ENCODE measurements around the gene VWA2. TPM values are rescaled to one million over a fixed set of nuclear protein-coding genes. Genes with fewer than 3 reads are reported as not detected.

Gene VWA2
- polyA plus RNA-seq, 2 of the 4 experiments (the other 2 are of a cell fraction): not detected

DNA sequence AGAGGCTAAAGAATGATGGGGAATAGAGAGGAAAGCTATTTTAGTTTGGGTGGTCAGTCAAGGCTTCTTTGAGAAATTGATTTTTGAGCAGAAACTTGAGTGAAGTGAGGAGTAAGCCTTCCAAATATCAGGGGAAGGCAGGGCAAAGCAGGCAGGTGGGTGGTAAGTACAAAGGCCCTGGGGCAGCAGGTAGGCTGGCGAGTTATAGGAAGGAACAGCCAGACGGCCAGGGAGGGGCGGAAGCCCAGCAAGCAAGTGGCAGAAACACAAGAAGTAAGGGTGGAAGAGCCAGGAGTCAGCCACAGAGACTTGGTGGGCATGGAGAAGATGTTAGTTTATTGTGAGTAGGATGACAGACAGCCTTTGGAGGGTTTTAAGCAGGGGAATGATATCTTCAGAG lies 34.9 kb downstream of the VWA2 start:
- H3K4me2 ChIP-seq: no peak overlapping the region
- TF ChIP-seq KDM1A (IDR thresholded peaks at IDR 0.05; ENCODE audit: low read depth) (no peak), KDM5A (IDR thresholded peaks at IDR 0.05) (no peak), ESRRA (IDR thresholded peaks at IDR 0.05; ENCODE audit: borderline replicate concordance, low read length) (no peak), HOXB5 (CRISPR knock-in tag; IDR thresholded peaks at IDR 0.05) (no peak), CBX8 (IDR thresholded peaks at IDR 0.05) (no peak)
- POLR2A ChIA-PET: no interaction called here
- no peak overlapping the region for H3K27ac ChIP-seq
- CTCF ChIA-PET: interaction anchor here (1.9 kb wide), 1 partner anchor 13 kb away, joined by 4 read pairs; no protein-coding TSS in a partner anchor
- DNase-seq (ENCODE audit: low read depth in 1 of 2, low spot score in 1 of 2) (no peak), FAIRE-seq (no peak), ATAC-seq (no peak)
- H3K4me3 ChIP-seq: no peak overlapping the region
- no peaks in the 10 kb centered on the region for H3K9me3 ChIP-seq
- H3K4me1 ChIP-seq: peaks cover 16% of the 10 kb centered on the region
- WGBS (ENCODE audit: missing lambda C conversion rate): 69% methylated on average over 3 of the region's 3 CpGs

DNA sequence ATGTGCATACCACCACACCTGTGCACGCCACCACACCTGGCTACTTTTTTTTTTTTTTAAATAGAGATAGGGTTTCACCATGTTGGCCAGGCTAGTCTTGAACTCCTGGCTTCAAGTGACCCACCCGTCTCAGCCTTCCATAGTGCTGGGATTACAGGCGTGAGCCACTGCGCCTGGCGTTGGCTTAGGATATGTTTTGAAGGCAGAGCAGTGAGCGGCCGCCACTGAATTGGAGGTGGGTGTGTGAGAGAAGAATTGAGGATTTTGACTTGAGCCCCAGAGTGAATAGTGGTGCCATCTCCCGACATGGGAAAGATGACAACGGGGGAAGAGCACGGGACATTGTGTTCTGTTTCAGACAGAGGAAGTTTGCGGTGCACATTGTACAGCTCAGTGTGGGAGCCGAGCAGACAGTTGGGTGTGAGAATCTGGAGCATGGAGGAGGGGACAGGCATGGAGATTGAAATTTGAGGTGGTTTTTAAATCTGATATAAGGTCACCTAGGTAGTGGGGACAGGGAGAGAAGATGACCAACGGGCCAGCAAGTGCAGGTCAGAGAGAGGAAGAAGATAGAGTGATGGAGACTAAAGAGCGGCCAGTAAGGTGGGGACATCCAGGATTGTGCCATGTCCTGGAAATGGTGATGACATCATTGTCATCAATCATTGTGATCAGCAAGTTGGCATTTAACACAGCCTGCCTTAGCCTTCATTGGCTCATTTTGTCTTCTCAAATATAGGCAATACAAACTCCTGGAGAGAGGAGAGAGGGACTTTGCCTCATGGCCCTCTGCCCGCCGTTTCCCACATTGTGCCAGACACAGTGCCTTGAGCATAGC lies 35.8 kb downstream of the VWA2 start:
- FAIRE-seq: no peak
- 75% methylated on average over 16 of the region's 16 CpGs for WGBS (ENCODE audit: missing lambda C conversion rate)

DNA sequence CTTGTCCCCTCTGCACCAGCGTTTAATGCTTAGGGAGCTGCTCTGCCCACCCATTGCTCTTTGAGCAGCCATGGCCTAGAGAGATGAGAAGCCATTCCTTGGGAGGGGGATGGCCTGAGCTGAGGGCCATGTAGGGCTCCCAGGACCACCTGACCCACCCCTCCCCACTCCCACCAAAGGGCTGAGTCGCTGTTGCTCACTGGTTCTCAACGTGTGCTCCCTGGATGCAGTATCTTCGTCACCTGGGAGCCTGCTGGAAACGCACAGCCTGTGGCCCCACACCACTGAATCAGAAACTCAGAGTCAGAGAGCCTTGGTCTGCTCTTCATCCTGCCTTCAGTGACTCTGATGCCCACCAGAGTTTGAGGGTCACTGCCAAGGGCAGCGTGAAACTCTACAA lies 37.0 kb downstream of the VWA2 start:
- no peak overlapping the region for H3K27ac ChIP-seq
- H3K4me3 ChIP-seq: no peak overlapping the region
- FAIRE-seq (no peak), DNase-seq (ENCODE audit: low read depth in 1 of 2, low spot score in 1 of 2) (no peak), ATAC-seq (no peak)
- WGBS (ENCODE audit: missing lambda C conversion rate): 68% methylated on average over 6 of the region's 6 CpGs
- TF ChIP-seq NR3C1 (IDR thresholded peaks at IDR 0.05): no peak
- no peak for TF ChIP-seq HOXB13 (CRISPR knock-in tag; IDR thresholded peaks at IDR 0.05; ENCODE audit: low read depth)
- TF ChIP-seq CHD4 (IDR thresholded peaks at IDR 0.05; ENCODE audit: borderline replicate concordance): no peak
- TF ChIP-seq NFE2L2 (conservative IDR thresholded peaks at IDR 0.05; ENCODE audit: low read length): no peak
- no peak for TF ChIP-seq RCOR1 (IDR thresholded peaks at IDR 0.05; ENCODE audit: low read depth, low read length)
- TF ChIP-seq RFX5 (IDR thresholded peaks at IDR 0.05): no peak
- TF ChIP-seq REST (IDR thresholded peaks at IDR 0.05): no peak
- TF ChIP-seq BHLHE40 (IDR thresholded peaks at IDR 0.05; ENCODE audit: low read depth, low read length): no peak
- TF ChIP-seq HEYL (CRISPR knock-in tag; IDR thresholded peaks at IDR 0.05): no peak
- TF ChIP-seq POLR2A (IDR thresholded peaks at IDR 0.05; ENCODE audit: low read length): no peak; the same call in 1 of the 2 replicates
- no peak overlapping the region for H3K4me2 ChIP-seq
- ChIA-PET POLR2A (no interaction called here), CTCF (interaction anchor here (0.7 to 3.5 kb wide), 3 partner anchors 10 to 106 kb away, joined by 3 to 11 read pairs (median 3); no protein-coding TSS in a partner anchor)
- H3K9me3 ChIP-seq: no peaks in the 10 kb centered on the region
- H3K4me1 ChIP-seq: peaks cover 12% of the 10 kb centered on the region

More for the DNA sequence above, 35.8 kb downstream of the VWA2 start:
- Histone ChIP-seq H3K27ac (no peak overlapping the region), H3K4me1 (peaks cover 16% of the 10 kb centered on the region), H3K4me3 (no peak overlapping the region), H3K9me3 (no peaks in the 10 kb centered on the region), H3K4me2 (no peak overlapping the region)
- DNase-seq (ENCODE audit: low read depth in 1 of 2, low spot score in 1 of 2) (no peak), ATAC-seq (no peak)
- ChIA-PET CTCF (no interaction called here), POLR2A (no interaction called here)
- TF ChIP-seq SMC3 (IDR thresholded peaks at IDR 0.05) (no peak), FOSB (CRISPR knock-in tag; IDR thresholded peaks at IDR 0.05) (no peak), ZNF302 (CRISPR knock-in tag; IDR thresholded peaks at IDR 0.05) (no peak), POLR2AphosphoS2 (conservative IDR thresholded peaks at IDR 0.05; ENCODE audit: low read length) (no peak), RNF2 (IDR thresholded peaks at IDR 0.05; ENCODE audit: borderline replicate concordance, low read depth) (no peak)

Measured in A549 (cell line).